Measurements from ENCODE around the gene ATP5MG. TPM values are rescaled to one million over a fixed set of nuclear protein-coding genes. Genes with fewer than 3 reads are reported as not detected.

ATP5MG gene
- total and polyA plus RNA-seq, 10 of the 15 experiments (the other 5 are each of a cell fraction or from before 2014, with no cell fraction given): 211 to 2,276 (median 633) TPM

GRCh38 chr11:118401151-118401879, at the start of gene ATP5MG (continued):
- TF ChIP-seq RFX5 (IDR thresholded peaks at IDR 0.05; ENCODE audit: low read depth, low read length) (no peak), RAD51 (IDR thresholded peaks at IDR 0.05) (no peak), RCOR1 (conservative IDR thresholded peaks at IDR 0.05; ENCODE audit: low read depth, low read length) (no peak), TAF1 (IDR thresholded peaks at IDR 0.05; ENCODE audit: borderline replicate concordance, low read depth, low read length) (peak; percentile 45; the same call in 1 of the 2 replicates), RB1 (IDR thresholded peaks at IDR 0.05; ENCODE audit: borderline replicate concordance) (peak; percentile 78; the same call in 1 of the 2 replicates), SP1 (IDR thresholded peaks at IDR 0.05; ENCODE audit: low read depth, low read length) (no peak), SPI1 (IDR thresholded peaks at IDR 0.05; ENCODE audit: borderline replicate concordance, insufficient read depth, low read depth, low read length) (no peak), TCF3 (IDR thresholded peaks at IDR 0.05; ENCODE audit: borderline replicate concordance, insufficient read depth, low read depth, low read length) (no peak), SIX5 (IDR thresholded peaks at IDR 0.05; ENCODE audit: low read depth, low read length, severe bottlenecking) (peak; percentile 8), ZNF217 (IDR thresholded peaks at IDR 0.05) (no peak), CBFB (IDR thresholded peaks at IDR 0.05; ENCODE audit: low read depth) (peak; percentile 82), RBBP5 (conservative IDR thresholded peaks at IDR 0.05) (no peak), RUNX3 (IDR thresholded peaks at IDR 0.05; ENCODE audit: low read length) (0 out of 2 replicates have a peak, but pooled peaks have one; percentile 10), CEBPB (IDR thresholded peaks at IDR 0.05; ENCODE audit: borderline replicate concordance in 1 of 2, low read depth in 2 of 2, low read length in 2 of 2) (no peak), MTA2 (IDR thresholded peaks at IDR 0.05; ENCODE audit: low read depth) (0 out of 2 replicates have a peak, but pooled peaks have one; percentile 35), PAX5 (IDR thresholded peaks at IDR 0.05; ENCODE audit: borderline replicate concordance, low read depth, low read length) (no peak), POU2F2 (IDR thresholded peaks at IDR 0.05; ENCODE audit: borderline replicate concordance, low read depth, low read length) (no peak; the same call in 2 of the 3 replicates), PML (IDR thresholded peaks at IDR 0.05; ENCODE audit: low read length) (peak; percentile 86), BRCA1 (IDR thresholded peaks at IDR 0.05; ENCODE audit: low read depth, low read length) (no peak), ZBED1 (IDR thresholded peaks at IDR 0.05; ENCODE audit: borderline replicate concordance) (no peak), MTA3 (IDR thresholded peaks at IDR 0.05; ENCODE audit: borderline replicate concordance, low read length) (no peak), CREB1 (IDR thresholded peaks at IDR 0.05; ENCODE audit: low read depth) (peak; percentile 68)
- TF ChIP-seq, protein P1, sequence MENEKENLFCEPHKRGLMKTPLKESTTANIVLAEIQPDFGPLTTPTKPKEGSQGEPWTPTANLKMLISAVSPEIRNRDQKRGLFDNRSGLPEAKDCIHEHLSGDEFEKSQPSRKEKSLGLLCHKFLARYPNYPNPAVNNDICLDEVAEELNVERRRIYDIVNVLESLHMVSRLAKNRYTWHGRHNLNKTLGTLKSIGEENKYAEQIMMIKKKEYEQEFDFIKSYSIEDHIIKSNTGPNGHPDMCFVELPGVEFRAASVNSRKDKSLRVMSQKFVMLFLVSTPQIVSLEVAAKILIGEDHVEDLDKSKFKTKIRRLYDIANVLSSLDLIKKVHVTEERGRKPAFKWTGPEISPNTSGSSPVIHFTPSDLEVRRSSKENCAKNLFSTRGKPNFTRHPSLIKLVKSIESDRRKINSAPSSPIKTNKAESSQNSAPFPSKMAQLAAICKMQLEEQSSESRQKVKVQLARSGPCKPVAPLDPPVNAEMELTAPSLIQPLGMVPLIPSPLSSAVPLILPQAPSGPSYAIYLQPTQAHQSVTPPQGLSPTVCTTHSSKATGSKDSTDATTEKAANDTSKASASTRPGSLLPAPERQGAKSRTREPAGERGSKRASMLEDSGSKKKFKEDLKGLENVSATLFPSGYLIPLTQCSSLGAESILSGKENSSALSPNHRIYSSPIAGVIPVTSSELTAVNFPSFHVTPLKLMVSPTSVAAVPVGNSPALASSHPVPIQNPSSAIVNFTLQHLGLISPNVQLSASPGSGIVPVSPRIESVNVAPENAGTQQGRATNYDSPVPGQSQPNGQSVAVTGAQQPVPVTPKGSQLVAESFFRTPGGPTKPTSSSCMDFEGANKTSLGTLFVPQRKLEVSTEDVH (IDR thresholded peaks at IDR 0.05; ENCODE audit: low read depth, partially characterized antibody): no peak
- TF ChIP-seq, protein P2, sequence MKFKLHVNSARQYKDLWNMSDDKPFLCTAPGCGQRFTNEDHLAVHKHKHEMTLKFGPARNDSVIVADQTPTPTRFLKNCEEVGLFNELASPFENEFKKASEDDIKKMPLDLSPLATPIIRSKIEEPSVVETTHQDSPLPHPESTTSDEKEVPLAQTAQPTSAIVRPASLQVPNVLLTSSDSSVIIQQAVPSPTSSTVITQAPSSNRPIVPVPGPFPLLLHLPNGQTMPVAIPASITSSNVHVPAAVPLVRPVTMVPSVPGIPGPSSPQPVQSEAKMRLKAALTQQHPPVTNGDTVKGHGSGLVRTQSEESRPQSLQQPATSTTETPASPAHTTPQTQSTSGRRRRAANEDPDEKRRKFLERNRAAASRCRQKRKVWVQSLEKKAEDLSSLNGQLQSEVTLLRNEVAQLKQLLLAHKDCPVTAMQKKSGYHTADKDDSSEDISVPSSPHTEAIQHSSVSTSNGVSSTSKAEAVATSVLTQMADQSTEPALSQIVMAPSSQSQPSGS (IDR thresholded peaks at IDR 0.05; ENCODE audit: low read length): no peak
- TF ChIP-seq, protein P3, sequence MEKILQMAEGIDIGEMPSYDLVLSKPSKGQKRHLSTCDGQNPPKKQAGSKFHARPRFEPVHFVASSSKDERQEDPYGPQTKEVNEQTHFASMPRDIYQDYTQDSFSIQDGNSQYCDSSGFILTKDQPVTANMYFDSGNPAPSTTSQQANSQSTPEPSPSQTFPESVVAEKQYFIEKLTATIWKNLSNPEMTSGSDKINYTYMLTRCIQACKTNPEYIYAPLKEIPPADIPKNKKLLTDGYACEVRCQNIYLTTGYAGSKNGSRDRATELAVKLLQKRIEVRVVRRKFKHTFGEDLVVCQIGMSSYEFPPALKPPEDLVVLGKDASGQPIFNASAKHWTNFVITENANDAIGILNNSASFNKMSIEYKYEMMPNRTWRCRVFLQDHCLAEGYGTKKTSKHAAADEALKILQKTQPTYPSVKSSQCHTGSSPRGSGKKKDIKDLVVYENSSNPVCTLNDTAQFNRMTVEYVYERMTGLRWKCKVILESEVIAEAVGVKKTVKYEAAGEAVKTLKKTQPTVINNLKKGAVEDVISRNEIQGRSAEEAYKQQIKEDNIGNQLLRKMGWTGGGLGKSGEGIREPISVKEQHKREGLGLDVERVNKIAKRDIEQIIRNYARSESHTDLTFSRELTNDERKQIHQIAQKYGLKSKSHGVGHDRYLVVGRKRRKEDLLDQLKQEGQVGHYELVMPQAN (conservative IDR thresholded peaks at IDR 0.05): peak; percentile 94

Data from GM12878 (cell line).